ENCODE data around the gene ATAD3B.
"Not testable (repeated sequence)": the region's sequence is repeated elsewhere in the genome, so short reads cannot be mapped to it uniquely, and the experiment has no call there.

ATAD3B gene

GRCh38 chr1:1524750-1525383 is 53.3 kb downstream of the ATAD3B start:
- H3K36me3 ChIP-seq (ENCODE audit: control insufficient read depth in 2 of 2, insufficient read depth in 1 of 2, low read length in 2 of 2), result peaks cover 15 to 84% of the 10 kb centered on the region in 2 experiments; a peak in 2 of 3 replicates
- H3K4me1 ChIP-seq (ENCODE audit: control insufficient read depth, insufficient read depth, low read length); H3K4me3 ChIP-seq (ENCODE audit: low read depth, low read length); POLR2A ChIA-PET; CTCF ChIA-PET; H3K9me3 ChIP-seq (ENCODE audit: control insufficient read depth, insufficient read depth, low read depth, low read length); H3K27ac ChIP-seq (ENCODE audit: extremely low read depth, low read depth, low read length): not testable (repeated sequence)

DNA sequence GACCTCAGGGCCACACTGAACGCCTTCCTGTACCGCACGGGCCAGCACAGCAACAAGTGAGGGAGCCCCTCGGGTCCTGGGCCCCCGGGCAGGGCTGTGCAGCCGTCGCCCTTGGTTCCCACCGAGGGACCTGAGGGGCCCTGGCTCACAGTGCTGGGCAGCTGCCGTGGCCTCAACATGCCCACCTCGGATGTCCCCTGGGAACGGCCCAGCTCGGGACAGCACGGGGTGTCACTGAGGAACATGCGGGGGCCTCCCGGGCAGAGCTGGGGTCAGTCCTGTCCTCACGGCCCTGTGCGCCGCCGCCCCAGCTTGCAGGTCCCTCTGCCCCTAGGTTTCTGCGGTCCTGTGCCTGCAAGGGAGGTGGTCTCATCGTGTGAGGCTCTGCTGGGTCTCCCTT is 54.9 kb downstream of the ATAD3B start:
- CTCF ChIA-PET, result interaction anchor here (0.6 kb wide), 2 partner anchors 26 to 128 kb away, joined by 3 to 4 read pairs; no protein-coding TSS in a partner anchor
- POLR2A ChIA-PET; H3K27ac ChIP-seq (ENCODE audit: extremely low read depth, low read depth, low read length); H3K4me3 ChIP-seq (ENCODE audit: low read depth, low read length); H3K9me3 ChIP-seq (ENCODE audit: control insufficient read depth, insufficient read depth, low read depth, low read length); H3K4me1 ChIP-seq (ENCODE audit: control insufficient read depth, insufficient read depth, low read length): not testable (repeated sequence)
- peaks cover 11 to 78% of the 10 kb centered on the region in 2 experiments; a peak in 2 of 3 replicates for H3K36me3 ChIP-seq (ENCODE audit: control insufficient read depth in 2 of 2, insufficient read depth in 1 of 2, low read length in 2 of 2)

DNA sequence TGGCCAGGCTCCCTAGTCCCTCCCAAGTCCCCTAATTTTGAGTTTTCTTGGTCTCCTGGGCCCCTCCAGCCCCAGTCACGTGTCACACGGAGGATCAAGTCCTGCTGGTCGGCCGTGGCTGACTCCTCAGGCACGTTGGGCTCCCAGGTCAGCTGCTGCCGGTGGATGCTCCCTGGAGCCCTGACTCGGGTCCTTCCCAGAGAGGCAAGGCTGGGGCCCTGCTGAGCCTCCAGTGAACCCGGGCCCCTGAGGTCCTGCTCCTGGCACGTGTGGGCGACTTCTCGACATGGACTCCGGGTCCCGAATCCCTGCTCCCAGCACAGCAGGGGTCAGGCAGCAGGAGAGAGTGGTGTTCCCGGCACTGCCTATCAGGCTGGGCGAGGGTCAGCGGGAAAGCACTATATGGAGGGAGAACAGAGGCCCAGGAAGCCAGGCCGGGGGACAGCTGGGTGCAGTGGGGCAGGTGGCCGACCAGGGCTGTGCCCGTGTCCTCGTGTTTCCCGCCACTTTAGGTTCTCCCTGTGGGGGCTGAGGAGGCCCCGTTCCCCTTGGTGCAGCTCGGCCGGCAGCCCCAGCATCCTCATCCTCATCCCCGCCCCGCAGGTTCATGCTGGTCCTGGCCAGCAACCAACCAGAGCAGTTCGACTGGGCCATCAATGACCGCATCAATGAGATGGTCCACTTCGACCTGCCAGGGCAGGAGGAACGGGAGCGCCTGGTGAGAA is 55.7 kb downstream of the ATAD3B start:
- TF ChIP-seq ZNF175 (tag by site-specific recombination; IDR thresholded peaks at IDR 0.05) (no peak), ZNF48 (tag by site-specific recombination; IDR thresholded peaks at IDR 0.05) (no peak), HOXA7 (CRISPR knock-in tag; IDR thresholded peaks at IDR 0.05; ENCODE audit: borderline replicate concordance) (no peak), ZNF473 (tag by site-specific recombination; IDR thresholded peaks at IDR 0.05) (no peak), ZNF776 (tag by site-specific recombination; IDR thresholded peaks at IDR 0.05; ENCODE audit: borderline replicate concordance) (no peak)
- Histone ChIP-seq H3K36me3 (ENCODE audit: control insufficient read depth in 2 of 2, insufficient read depth in 1 of 2, low read length in 2 of 2) (peaks cover 7 to 77% of the 10 kb centered on the region in 2 experiments; a peak in 2 of 3 replicates), H3K4me3 (ENCODE audit: low read depth, low read length) (no peak overlapping the region), H3K4me1 (ENCODE audit: control insufficient read depth, insufficient read depth, low read length) (no peaks in the 10 kb centered on the region), H3K27ac (ENCODE audit: extremely low read depth, low read depth, low read length) (no peak overlapping the region), H3K9me3 (ENCODE audit: control insufficient read depth, insufficient read depth, low read depth, low read length) (no peaks in the 10 kb centered on the region)
- POLR2A ChIA-PET, result no interaction called here
- CTCF ChIA-PET, result interaction anchor here (0.6 kb wide), 2 partner anchors 27 to 129 kb away, joined by 3 to 4 read pairs; no protein-coding TSS in a partner anchor

GRCh38 chr1:1528301-1529267 is 57.0 kb downstream of the ATAD3B start:
- ChIA-PET POLR2A (no interaction called here), CTCF (no interaction called here)
- H3K4me3 ChIP-seq (ENCODE audit: low read depth, low read length), result no peak overlapping the region
- no peak for TF ChIP-seq ZNF202 (tag by site-specific recombination; IDR thresholded peaks at IDR 0.05; ENCODE audit: borderline replicate concordance)
- no peak for TF ChIP-seq KLF7 (tag by site-specific recombination; IDR thresholded peaks at IDR 0.05; ENCODE audit: borderline replicate concordance)
- no peak for TF ChIP-seq ZNF155 (tag by site-specific recombination; IDR thresholded peaks at IDR 0.05)
- no peak for TF ChIP-seq ZNF2 (tag by site-specific recombination; IDR thresholded peaks at IDR 0.05)
- TF ChIP-seq ZBTB11 (tag by site-specific recombination; conservative IDR thresholded peaks at IDR 0.05; ENCODE audit: low read depth), result no peak
- TF ChIP-seq, protein P1, sequence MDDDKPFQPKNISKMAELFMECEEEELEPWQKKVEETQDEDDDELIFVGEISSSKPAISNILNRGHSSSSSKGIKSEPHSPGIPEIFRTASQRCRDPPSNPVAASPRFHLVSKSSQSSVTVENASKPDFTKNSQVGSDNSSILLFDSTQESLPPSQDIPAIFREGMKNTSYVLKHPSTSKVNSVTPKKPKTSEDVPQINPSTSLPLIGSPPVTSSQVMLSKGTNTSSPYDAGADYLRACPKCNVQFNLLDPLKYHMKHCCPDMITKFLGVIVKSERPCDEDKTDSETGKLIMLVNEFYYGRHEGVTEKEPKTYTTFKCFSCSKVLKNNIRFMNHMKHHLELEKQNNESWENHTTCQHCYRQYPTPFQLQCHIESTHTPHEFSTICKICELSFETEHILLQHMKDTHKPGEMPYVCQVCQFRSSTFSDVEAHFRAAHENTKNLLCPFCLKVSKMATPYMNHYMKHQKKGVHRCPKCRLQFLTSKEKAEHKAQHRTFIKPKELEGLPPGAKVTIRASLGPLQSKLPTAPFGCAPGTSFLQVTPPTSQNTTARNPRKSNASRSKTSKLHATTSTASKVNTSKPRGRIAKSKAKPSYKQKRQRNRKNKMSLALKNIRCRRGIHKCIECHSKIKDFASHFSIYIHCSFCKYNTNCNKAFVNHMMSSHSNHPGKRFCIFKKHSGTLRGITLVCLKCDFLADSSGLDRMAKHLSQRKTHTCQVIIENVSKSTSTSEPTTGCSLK (tag by site-specific recombination; IDR thresholded peaks at IDR 0.05), result no peak
- no peak for TF ChIP-seq ZNF654 (tag by site-specific recombination; IDR thresholded peaks at IDR 0.05; ENCODE audit: low read depth)
- H3K4me1 ChIP-seq (ENCODE audit: control insufficient read depth, insufficient read depth, low read length), result no peaks in the 10 kb centered on the region
- no peaks in the 10 kb centered on the region for H3K9me3 ChIP-seq (ENCODE audit: control insufficient read depth, insufficient read depth, low read depth, low read length)
- H3K27ac ChIP-seq (ENCODE audit: extremely low read depth, low read depth, low read length), result no peak overlapping the region
- peaks cover 7 to 75% of the 10 kb centered on the region in 2 experiments; a peak in 2 of 3 replicates for H3K36me3 ChIP-seq (ENCODE audit: control insufficient read depth in 2 of 2, insufficient read depth in 1 of 2, low read length in 2 of 2)

All from HEK293 (cell line).